ENCODE results near the gene TUBB6. TPM values are rescaled to one million over a fixed set of nuclear protein-coding genes. Genes with fewer than 3 reads are reported as not detected.

Gene TUBB6
- total and polyA plus RNA-seq, 2 of the 8 experiments (the other 6 are each of a cell fraction or from before 2014, with no cell fraction given): 126 to 223 TPM

GRCh38 chr18:12302391-12303147, 5.5 kb upstream of the TUBB6 start:
- peaks cover 0 to 13% (median 11%) of the 10 kb centered on the region in 4 experiments; a peak in 6 of 7 replicates for H3K4me1 ChIP-seq (replicated peaks in 1 of 4; ENCODE audit: control insufficient read depth in 3 of 4, insufficient read depth in 4 of 4, low read length in 3 of 4)
- FAIRE-seq (no peak), DNase-seq (ENCODE audit: low read depth in 1 of 2, low spot score in 2 of 2) (no peak)
- H3K23me2 ChIP-seq (ENCODE audit: low read depth, low read length): peaks cover 6% of the 10 kb centered on the region
- H2BK120ac ChIP-seq (replicated peaks; ENCODE audit: low read depth, low read length): no peak overlapping the region
- H2BK5ac ChIP-seq (ENCODE audit: low read depth, low read length): no peak overlapping the region
- H2AK5ac ChIP-seq (ENCODE audit: low read depth, low read length): no peak overlapping the region
- no peak overlapping the region for H2BK15ac ChIP-seq (ENCODE audit: low read length)
- H3K9me3 ChIP-seq (ENCODE audit: insufficient read depth in 2 of 2, low read depth in 1 of 2, low read length in 1 of 2): 0 out of 4 replicates have a peak, but pooled peaks cover 0 to 4% of the 10 kb centered on the region in 2 experiments
- H3K27me3 ChIP-seq (replicated peaks in 1 of 4; ENCODE audit: control insufficient read depth in 3 of 4, extremely low read depth in 1 of 4, insufficient read depth in 3 of 4, low read length in 3 of 4): peaks cover 0 to 28% (median 18%) of the 10 kb centered on the region in 4 experiments; a peak in 5 of 7 replicates
- no peak overlapping the region for H3K56ac ChIP-seq (replicated peaks; ENCODE audit: insufficient read length, low read depth, low read length)
- H2BK12ac ChIP-seq (ENCODE audit: low read depth, low read length): no peak overlapping the region; the same call in 1 of the 2 replicates
- TF ChIP-seq POLR2A (IDR thresholded peaks at IDR 0.05; ENCODE audit: control extremely low read depth in 1 of 2, low read depth in 2 of 2, low read length in 2 of 2): no peak
- TF ChIP-seq TBP (IDR thresholded peaks at IDR 0.05; ENCODE audit: low read depth, low read length): no peak
- no peak for TF ChIP-seq YY1 (IDR thresholded peaks at IDR 0.05; ENCODE audit: low read depth, low read length)
- no peak for TF ChIP-seq CHD2 (IDR thresholded peaks at IDR 0.05; ENCODE audit: low read length)
- H3K9ac ChIP-seq (replicated peaks in 1 of 4; ENCODE audit: extremely low read depth in 1 of 4, low read depth in 3 of 4, low read length in 3 of 4): no peak overlapping the region
- ChIA-PET POLR2A (ENCODE audit: partially characterized antibody) (interaction anchor here (0.6 to 1.0 kb wide), 3 partner anchors 20 to 74 kb away, joined by 3 read pairs; no protein-coding TSS in a partner anchor), CTCF (ENCODE audit: partially characterized antibody) (interaction anchor here (1.4 kb wide), 1 partner anchor 19 kb away, joined by 12 read pairs; no protein-coding TSS in a partner anchor)
- H2BK20ac ChIP-seq (ENCODE audit: low read length): no peak overlapping the region
- no peak overlapping the region for H3K27ac ChIP-seq (ENCODE audit: low read depth, low read length)
- no peak overlapping the region for H4K91ac ChIP-seq (replicated peaks; ENCODE audit: insufficient read length, low read length)
- no peak overlapping the region for H3K4me2 ChIP-seq (ENCODE audit: insufficient read depth in 1 of 2, low read depth in 2 of 2, low read length in 2 of 2)
- no peak overlapping the region for H3K4me3 ChIP-seq (ENCODE audit: extremely low read depth in 1 of 4, insufficient read depth in 2 of 4, low read depth in 3 of 4, low read length in 4 of 4)
- H4K8ac ChIP-seq (ENCODE audit: extremely low read depth, insufficient read depth, low read length): no peak overlapping the region
- H3K14ac ChIP-seq (ENCODE audit: insufficient read length): no peak overlapping the region
- H3K4ac ChIP-seq (replicated peaks; ENCODE audit: insufficient read length, low read depth, low read length): no peak overlapping the region
- H3K23ac ChIP-seq (ENCODE audit: insufficient read length): no peak overlapping the region
- no peaks in the 10 kb centered on the region for H3K79me1 ChIP-seq (ENCODE audit: low read depth, low read length)
- no peaks in the 10 kb centered on the region for H3K79me2 ChIP-seq (ENCODE audit: control insufficient read depth in 1 of 2, insufficient read depth in 2 of 2, low read length in 2 of 2)
- H4K5ac ChIP-seq (ENCODE audit: insufficient read length, low read depth, low read length): no peak overlapping the region
- 92% methylated on average over 14 of the region's 14 CpGs; no CpG with 5 or more reads in 1 of the 2 experiments for WGBS, 2 experiments (ENCODE audit: extremely low coverage in 1 of 2, insufficient coverage in 1 of 2, insufficient read length in 1 of 2, insufficient replicate concordance in 2 of 2, low coverage in 1 of 2, low lambda C conversion rate in 2 of 2, missing lambda C conversion rate in 1 of 2)
- no peaks in the 10 kb centered on the region for H3K36me3 ChIP-seq (ENCODE audit: control insufficient read depth in 2 of 4, insufficient read depth in 4 of 4, low read length in 3 of 4)
- no peak overlapping the region for H3K18ac ChIP-seq (ENCODE audit: extremely low read depth, low read length)
- H2AFZ ChIP-seq (ENCODE audit: low read length): no peak overlapping the region
- peaks cover 0 to 3% of the 10 kb centered on the region in 2 experiments for H4K20me1 ChIP-seq (replicated peaks in 1 of 2; ENCODE audit: control insufficient read depth in 1 of 2, insufficient read depth in 2 of 2, low read length in 2 of 2)

Measured in H1 (cell line).